Measurements from ENCODE around the gene MYO19. TPM values are rescaled to one million over a fixed set of nuclear protein-coding genes. Genes with fewer than 3 reads are reported as not detected.
"Not testable (repeated sequence)": the region's sequence is repeated elsewhere in the genome, so short reads cannot be mapped to it uniquely, and the experiment has no call there.

MYO19 gene
- total RNA-seq, 1 donor from 2014 or later, result 42.5 TPM

DNA sequence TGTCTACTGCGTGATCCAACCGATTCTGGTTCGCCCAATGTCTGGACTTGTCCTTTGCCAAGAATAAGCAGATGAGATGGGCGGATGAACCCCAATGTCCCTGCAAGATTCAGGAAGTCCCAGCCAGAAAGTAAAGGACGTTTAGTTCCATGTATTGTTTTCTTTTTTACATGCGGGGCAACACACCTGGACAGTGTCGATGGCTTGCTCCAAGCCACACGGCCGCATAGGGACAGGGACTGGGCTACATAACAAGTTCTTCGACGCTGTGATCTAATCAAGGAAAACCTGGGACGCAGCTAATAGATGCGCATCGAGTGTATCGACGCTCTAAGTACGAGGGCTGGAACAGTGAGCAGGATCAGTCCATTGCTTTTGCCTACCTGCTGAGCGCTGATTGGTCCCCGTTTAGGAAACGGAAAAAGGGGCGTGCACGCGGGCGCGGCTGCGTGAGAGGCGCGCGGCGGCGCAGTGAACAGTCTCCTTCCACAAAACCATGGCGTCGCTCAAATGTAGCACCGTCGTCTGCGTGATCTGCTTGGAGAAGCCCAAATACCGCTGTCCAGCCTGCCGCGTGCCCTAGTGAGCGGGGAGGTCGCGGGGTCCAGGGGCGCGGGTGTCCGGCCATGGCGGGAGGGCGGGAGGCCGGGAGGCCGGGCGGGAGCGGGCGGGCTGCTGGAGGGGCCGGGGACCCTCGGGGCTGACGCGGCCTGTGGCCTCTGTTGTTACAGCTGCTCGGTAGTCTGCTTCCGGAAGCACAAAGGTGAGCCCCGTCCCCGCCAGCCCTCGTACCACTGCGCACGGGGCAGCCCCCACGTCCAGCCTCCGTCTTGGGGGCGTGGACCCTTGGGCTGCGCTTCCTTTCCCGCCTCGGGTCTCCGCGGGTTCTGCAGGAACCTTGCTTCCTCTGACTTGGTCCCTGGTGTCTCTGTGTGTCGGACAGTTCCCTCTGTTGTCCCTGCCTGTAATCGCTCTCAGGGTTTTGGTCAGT lies 48.2 kb downstream of the MYO19 start, which contains the start of gene ZNHIT3:
TSS of gene ZNHIT3 (plus strand) at position 478 of the 991 bp plus-strand sequence. CDS start at position 497, 19 bp downstream.
- peak; percentile 85 for DNase-seq (ENCODE audit: low read depth)
- TF ChIP-seq, protein P1, sequence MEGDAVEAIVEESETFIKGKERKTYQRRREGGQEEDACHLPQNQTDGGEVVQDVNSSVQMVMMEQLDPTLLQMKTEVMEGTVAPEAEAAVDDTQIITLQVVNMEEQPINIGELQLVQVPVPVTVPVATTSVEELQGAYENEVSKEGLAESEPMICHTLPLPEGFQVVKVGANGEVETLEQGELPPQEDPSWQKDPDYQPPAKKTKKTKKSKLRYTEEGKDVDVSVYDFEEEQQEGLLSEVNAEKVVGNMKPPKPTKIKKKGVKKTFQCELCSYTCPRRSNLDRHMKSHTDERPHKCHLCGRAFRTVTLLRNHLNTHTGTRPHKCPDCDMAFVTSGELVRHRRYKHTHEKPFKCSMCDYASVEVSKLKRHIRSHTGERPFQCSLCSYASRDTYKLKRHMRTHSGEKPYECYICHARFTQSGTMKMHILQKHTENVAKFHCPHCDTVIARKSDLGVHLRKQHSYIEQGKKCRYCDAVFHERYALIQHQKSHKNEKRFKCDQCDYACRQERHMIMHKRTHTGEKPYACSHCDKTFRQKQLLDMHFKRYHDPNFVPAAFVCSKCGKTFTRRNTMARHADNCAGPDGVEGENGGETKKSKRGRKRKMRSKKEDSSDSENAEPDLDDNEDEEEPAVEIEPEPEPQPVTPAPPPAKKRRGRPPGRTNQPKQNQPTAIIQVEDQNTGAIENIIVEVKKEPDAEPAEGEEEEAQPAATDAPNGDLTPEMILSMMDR (IDR thresholded peaks at IDR 0.05; ENCODE audit: insufficient read depth, low read length, poor library complexity, severe bottlenecking), result no peak
- no peaks in the 10 kb centered on the region for H3K36me3 ChIP-seq (ENCODE audit: control insufficient read depth, insufficient read depth, low read length)
- H3K4me3 ChIP-seq (ENCODE audit: low read depth, low read length), result peak within 1 kb of the TSS; percentile 84
- H3K27me3 ChIP-seq (ENCODE audit: control insufficient read depth, insufficient read depth, low read length), result peaks cover 11% of the 10 kb centered on the region

DNA sequence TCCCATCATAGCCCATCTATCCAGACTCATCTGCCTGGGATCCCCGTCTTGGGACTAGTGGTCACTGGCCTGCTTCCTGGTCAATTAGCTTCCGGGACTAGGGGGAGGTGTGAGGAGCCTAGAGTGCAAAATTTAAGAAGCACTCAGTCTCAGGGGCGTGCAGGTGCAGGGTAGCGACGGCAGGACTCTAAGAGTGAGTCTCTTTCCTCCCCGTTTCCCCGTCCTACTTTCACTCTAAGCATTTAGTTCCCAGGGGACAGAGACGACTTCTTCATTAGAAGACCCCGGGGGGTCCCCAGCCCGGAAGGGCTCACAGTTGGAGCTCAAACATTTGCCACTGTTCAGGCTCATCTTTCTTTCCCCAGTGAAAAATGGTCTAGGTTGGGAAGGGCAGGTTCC lies 48.9 kb downstream of the MYO19 start:
- TF ChIP-seq, protein P1 (IDR thresholded peaks at IDR 0.05; ENCODE audit: insufficient read depth, low read length, poor library complexity, severe bottlenecking), result no peak
- Histone ChIP-seq H3K27me3 (ENCODE audit: control insufficient read depth, insufficient read depth, low read length) (peaks cover 11% of the 10 kb centered on the region), H3K36me3 (ENCODE audit: control insufficient read depth, insufficient read depth, low read length) (no peaks in the 10 kb centered on the region), H3K4me3 (ENCODE audit: low read depth, low read length) (peak overlapping the region; percentile 84)
- DNase-seq (ENCODE audit: low read depth), result no peak

DNA sequence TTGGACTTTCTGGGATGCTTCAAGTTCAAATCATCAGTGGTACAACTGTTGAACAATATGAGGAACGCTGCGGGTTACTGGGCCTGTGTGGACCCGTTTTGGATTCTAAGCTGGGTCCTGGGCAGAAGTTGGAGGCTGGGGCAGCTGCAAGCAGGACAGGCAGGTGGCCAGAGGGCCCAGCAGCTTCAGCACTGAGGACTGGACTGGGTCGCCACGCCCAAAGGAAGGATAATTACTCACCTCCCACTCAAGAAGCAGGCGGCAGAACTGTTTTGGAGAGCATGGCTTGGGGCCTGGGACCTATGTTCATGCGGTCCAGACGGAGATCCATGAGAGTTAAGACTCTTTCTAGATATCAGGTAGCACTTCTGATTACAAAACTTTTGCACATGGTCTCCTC lies 49.6 kb downstream of the MYO19 start:
- Histone ChIP-seq H3K4me3 (ENCODE audit: low read depth, low read length) (no peak overlapping the region), H3K27me3 (ENCODE audit: control insufficient read depth, insufficient read depth, low read length) (peaks cover 11% of the 10 kb centered on the region), H3K36me3 (ENCODE audit: control insufficient read depth, insufficient read depth, low read length) (no peaks in the 10 kb centered on the region)
- TF ChIP-seq, protein P1 (IDR thresholded peaks at IDR 0.05; ENCODE audit: insufficient read depth, low read length, poor library complexity, severe bottlenecking), result no peak
- DNase-seq (ENCODE audit: low read depth), result no peak

DNA sequence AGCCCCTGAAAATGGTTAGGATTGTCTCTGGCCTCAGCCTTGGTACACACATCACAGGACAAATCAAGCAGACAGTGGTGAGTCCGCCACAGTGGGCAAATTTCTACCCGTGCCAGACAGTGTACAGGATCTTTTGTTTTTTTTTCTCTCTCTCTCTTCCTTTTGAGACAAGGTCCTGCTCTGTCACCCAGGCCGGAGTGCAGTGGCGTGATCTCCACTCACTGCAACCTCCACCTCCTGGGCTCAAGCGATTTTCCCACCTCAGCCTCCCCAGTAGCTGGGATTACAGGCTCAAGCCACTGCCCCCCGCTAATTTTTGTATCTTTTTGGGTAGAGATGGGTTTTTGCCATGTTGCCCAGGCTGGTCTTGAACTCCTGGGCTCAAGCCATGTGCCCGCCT lies 50.6 kb downstream of the MYO19 start:
- H3K27me3 ChIP-seq (ENCODE audit: control insufficient read depth, insufficient read depth, low read length), result peaks cover 11% of the 10 kb centered on the region
- H3K4me3 ChIP-seq (ENCODE audit: low read depth, low read length); H3K36me3 ChIP-seq (ENCODE audit: control insufficient read depth, insufficient read depth, low read length); DNase-seq (ENCODE audit: low read depth): not testable (repeated sequence)

DNA sequence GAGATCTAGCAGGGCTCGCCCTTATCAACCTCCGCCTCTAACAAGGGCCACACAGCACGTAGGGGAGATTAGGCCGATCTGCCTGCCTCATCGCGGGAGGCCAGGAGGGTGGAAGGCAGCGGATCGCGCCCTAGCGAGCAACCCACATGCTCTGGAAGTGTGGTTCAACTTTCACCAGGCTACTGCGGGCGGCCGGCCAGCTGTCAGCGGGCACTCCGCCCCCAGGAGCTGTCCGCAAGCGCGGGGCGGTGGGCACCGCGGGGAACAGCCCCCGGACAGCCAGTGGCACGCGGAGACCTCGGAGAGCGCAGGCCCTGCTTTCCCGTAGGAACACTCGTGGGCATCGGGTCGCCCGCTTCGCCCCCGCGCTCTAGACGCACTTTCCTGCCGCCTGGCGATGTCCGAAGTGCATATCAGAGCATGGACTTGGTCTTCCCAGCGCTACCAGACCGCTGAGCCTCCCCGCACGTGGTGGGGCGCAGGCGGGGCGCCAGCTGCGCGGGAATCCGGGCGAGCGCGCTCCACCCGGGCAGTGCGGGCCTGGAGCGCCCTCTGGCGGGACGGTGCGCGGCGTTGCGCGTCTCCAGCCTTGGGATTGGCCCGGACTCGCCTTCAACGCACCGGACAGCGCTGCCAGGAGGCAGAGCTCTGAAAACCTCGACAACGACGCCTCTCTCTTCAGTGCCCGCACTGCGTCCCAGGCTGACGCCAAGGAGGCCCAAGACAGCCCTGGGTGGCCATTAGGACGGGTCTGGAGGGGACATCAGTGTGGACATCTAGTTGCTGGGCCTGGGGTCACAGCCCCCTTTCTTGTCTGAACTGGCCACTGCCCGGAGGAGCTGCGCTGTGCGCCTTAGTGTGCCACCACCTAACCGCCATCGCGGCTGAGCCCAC lies 51.8 kb downstream of the MYO19 start:
- Histone ChIP-seq H3K36me3 (ENCODE audit: control insufficient read depth, insufficient read depth, low read length) (no peaks in the 10 kb centered on the region), H3K4me3 (ENCODE audit: low read depth, low read length) (no peak overlapping the region), H3K27me3 (ENCODE audit: control insufficient read depth, insufficient read depth, low read length) (peaks cover 11% of the 10 kb centered on the region)
- TF ChIP-seq, protein P1 (IDR thresholded peaks at IDR 0.05; ENCODE audit: insufficient read depth, low read length, poor library complexity, severe bottlenecking), result peak; percentile 66
- DNase-seq (ENCODE audit: low read depth), result peak; percentile 18

DNA sequence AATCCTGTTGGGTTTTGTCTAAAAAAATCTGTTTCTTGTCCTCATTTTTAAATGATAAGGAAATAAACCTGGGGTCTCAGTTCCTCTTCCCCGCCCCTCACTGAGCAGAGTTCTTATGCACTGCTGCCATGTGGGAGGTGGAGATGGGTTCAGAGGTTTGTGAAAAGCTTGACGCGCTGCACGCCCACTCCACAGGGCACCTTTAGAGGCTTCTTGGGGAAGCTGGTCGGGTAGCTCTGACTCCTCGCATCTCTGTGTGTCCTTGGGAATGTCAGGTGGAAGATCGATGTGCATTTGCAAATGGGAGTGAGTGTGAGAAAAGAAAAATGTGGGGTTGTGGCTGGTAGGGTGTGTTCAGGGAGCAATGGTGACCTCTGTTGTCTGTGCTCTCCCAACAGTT lies 52.8 kb downstream of the MYO19 start:
- H3K4me3 ChIP-seq (ENCODE audit: low read depth, low read length), result no peak overlapping the region
- no peak for DNase-seq (ENCODE audit: low read depth)
- H3K27me3 ChIP-seq (ENCODE audit: control insufficient read depth, insufficient read depth, low read length), result peaks cover 11% of the 10 kb centered on the region
- no peaks in the 10 kb centered on the region for H3K36me3 ChIP-seq (ENCODE audit: control insufficient read depth, insufficient read depth, low read length)
- TF ChIP-seq, protein P1 (IDR thresholded peaks at IDR 0.05; ENCODE audit: insufficient read depth, low read length, poor library complexity, severe bottlenecking), result no peak
